ENCODE data around the gene YDJC.

DNA sequence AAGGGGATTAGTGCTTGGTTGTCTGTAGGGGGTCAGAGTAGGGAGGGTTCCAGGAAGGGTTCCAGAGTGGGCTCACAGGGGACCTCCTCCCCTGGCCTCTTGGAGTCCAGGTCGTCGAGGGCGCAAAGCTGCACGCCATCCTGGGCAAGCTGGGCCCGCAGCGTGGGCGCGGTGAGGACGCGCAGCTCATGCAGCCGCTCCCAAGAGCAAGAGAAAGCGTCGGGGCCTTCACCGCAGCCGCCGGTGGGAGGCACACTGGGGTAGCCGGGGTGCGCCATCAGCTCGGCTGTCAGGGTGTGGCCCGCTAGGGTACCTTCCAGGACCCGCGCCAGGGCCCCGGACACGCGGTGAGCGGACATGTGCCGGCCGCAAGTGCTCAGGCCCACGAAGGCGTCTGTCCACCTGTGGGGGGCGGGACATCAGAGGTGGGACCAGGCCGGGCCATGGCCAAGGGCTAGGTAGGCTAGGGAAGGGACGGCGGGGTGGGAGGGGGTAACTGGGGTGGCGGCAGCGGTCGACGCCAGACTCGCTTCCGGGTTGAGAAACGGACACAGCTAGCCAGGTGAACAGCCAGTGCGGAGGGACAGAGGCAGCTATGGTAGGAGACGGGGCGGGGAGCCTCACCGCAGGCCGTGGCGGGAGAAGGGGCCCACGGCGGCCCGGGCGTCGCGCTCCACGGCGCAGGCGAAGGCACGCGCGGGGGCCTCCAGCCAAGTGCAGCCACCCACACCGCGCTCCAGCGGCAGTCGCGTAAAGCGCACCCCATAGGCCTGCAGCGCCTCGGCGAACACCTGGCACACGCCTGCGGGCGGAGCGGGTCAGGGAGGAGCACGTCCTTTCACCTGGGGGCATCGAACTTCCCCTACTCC is 1.2 kb downstream of the YDJC start:
- TF ChIP-seq, protein P1, sequence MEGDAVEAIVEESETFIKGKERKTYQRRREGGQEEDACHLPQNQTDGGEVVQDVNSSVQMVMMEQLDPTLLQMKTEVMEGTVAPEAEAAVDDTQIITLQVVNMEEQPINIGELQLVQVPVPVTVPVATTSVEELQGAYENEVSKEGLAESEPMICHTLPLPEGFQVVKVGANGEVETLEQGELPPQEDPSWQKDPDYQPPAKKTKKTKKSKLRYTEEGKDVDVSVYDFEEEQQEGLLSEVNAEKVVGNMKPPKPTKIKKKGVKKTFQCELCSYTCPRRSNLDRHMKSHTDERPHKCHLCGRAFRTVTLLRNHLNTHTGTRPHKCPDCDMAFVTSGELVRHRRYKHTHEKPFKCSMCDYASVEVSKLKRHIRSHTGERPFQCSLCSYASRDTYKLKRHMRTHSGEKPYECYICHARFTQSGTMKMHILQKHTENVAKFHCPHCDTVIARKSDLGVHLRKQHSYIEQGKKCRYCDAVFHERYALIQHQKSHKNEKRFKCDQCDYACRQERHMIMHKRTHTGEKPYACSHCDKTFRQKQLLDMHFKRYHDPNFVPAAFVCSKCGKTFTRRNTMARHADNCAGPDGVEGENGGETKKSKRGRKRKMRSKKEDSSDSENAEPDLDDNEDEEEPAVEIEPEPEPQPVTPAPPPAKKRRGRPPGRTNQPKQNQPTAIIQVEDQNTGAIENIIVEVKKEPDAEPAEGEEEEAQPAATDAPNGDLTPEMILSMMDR (IDR thresholded peaks at IDR 0.05; ENCODE audit: low read depth, low read length), result no peak
- TF ChIP-seq, protein P2, sequence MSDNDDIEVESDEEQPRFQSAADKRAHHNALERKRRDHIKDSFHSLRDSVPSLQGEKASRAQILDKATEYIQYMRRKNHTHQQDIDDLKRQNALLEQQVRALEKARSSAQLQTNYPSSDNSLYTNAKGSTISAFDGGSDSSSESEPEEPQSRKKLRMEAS (IDR thresholded peaks at IDR 0.05; ENCODE audit: low read depth, low read length), result no peak
